GM12891 (cell line): Measurements from ENCODE around the gene DPM3.
"Not testable (repeated sequence)": the region's sequence is repeated elsewhere in the genome, so short reads cannot be mapped to it uniquely, and the experiment has no call there.

ENCODE experiments used
- PAX5 ChIP-seq: IDR thresholded peaks from 2 replicates; pipeline ENCODE4 v1.6.1; 2011; ENCODE audit warnings: low read length, moderate library complexity, mild to moderate bottlenecking; ENCODE audit not compliant: insufficient read depth, severe bottlenecking
- POLR2A ChIP-seq: IDR thresholded peaks from 2 replicates; pipeline ENCODE4 v1.6.1; 2011; ENCODE audit warnings: low read depth, low read length, control low read depth
- POLR2AphosphoS5 ChIP-seq: IDR thresholded peaks from 2 replicates; pipeline ENCODE4 v1.6.1; 2011; ENCODE audit warnings: low read depth, low read length, control low read depth
- POU2F2 ChIP-seq: IDR thresholded peaks from 2 replicates; pipeline ENCODE4 v1.6.1; 2011; ENCODE audit warnings: low read depth, mild to moderate bottlenecking, control low read depth, low read length, moderate library complexity
- SPI1 ChIP-seq: IDR thresholded peaks from 2 replicates; pipeline ENCODE4 v1.6.1; 2011; ENCODE audit warnings: low read depth, low read length, control low read depth
- TAF1 ChIP-seq: IDR thresholded peaks from 2 replicates; pipeline ENCODE4 v1.6.1; 2011; ENCODE audit warnings: low read depth, low read length, control low read depth

GRCh38 chr1:155168105-155168445, 27.7 kb upstream of the DPM3 start:
- TF ChIP-seq POLR2A, POLR2AphosphoS5, TAF1, POU2F2, SPI1, PAX5: not testable (repeated sequence)
